ENCODE measurements around the gene TMEM132C.

The TMEM132C gene

GRCh38 chr12:128276471-128276870, 9.5 kb downstream of the TMEM132C start:
- no peak for TF ChIP-seq CTCF (IDR thresholded peaks at IDR 0.05; ENCODE audit: borderline replicate concordance, control extremely low read depth, extremely low read depth, insufficient read depth, missing control alignments)
- no peak for DNase-seq (ENCODE audit: low spot score)
- in situ Hi-C loops (cut with MboI; ENCODE audit: low sequenced_read_pairs, unreplicated experiment), result no loop called here

GRCh38 chr12:128286970-128287369, 20.0 kb downstream of the TMEM132C start:
- DNase-seq (ENCODE audit: low spot score), result no peak
- in situ Hi-C loops (cut with MboI; ENCODE audit: low sequenced_read_pairs, unreplicated experiment), result no loop called here
- TF ChIP-seq CTCF (IDR thresholded peaks at IDR 0.05; ENCODE audit: borderline replicate concordance, control extremely low read depth, extremely low read depth, insufficient read depth, missing control alignments), result no peak

GRCh38 chr12:128288357-128288756, 21.4 kb downstream of the TMEM132C start:
- no peak for TF ChIP-seq CTCF (IDR thresholded peaks at IDR 0.05; ENCODE audit: borderline replicate concordance, control extremely low read depth, extremely low read depth, insufficient read depth, missing control alignments)
- in situ Hi-C loops (cut with MboI; ENCODE audit: low sequenced_read_pairs, unreplicated experiment), result no loop called here
- no peak for DNase-seq (ENCODE audit: low spot score)

- no peak for DNase-seq (ENCODE audit: low spot score)
- in situ Hi-C loops (cut with MboI; ENCODE audit: low sequenced_read_pairs, unreplicated experiment), result no loop called here
- no peak for TF ChIP-seq CTCF (IDR thresholded peaks at IDR 0.05; ENCODE audit: borderline replicate concordance, control extremely low read depth, extremely low read depth, insufficient read depth, missing control alignments)
These were observed 21.9 kb downstream of the TMEM132C start for GRCh38 chr12:128288896-128289295.

- in situ Hi-C loops (cut with MboI; ENCODE audit: low sequenced_read_pairs, unreplicated experiment), result no loop called here
- no peak for DNase-seq (ENCODE audit: low spot score)
- no peak for TF ChIP-seq CTCF (IDR thresholded peaks at IDR 0.05; ENCODE audit: borderline replicate concordance, control extremely low read depth, extremely low read depth, insufficient read depth, missing control alignments)
These were observed 24.0 kb downstream of the TMEM132C start for GRCh38 chr12:128290938-128291337.

GRCh38 chr12:128298091-128298748, 31.2 kb downstream of the TMEM132C start:
- in situ Hi-C loops (cut with MboI; ENCODE audit: low sequenced_read_pairs, unreplicated experiment), result no loop called here
- TF ChIP-seq CTCF (IDR thresholded peaks at IDR 0.05; ENCODE audit: borderline replicate concordance, control extremely low read depth, extremely low read depth, insufficient read depth, missing control alignments), result no peak
- DNase-seq (ENCODE audit: low spot score), result no peak

Data from GM13976 (cell line).